H1 (cell line): ENCODE measurements around the gene NDUFS5. TPM values are rescaled to one million over a fixed set of nuclear protein-coding genes. Genes with fewer than 3 reads are reported as not detected.

Experiments used
- CTCF ChIA-PET: fragments of 300-600 bp; sonication (Branson Sonifier 250); formaldehyde crosslinking; loops from one replicate; lab custom pipeline; 2021; ENCODE audit not compliant: partially characterized antibody; lab: Charles Lee
- POLR2A ChIA-PET: fragments of 300-600 bp; sonication (Branson Sonifier 250); formaldehyde crosslinking; loops from one replicate; lab custom pipeline; 2021; ENCODE audit warnings: inconsistent platforms; ENCODE audit not compliant: partially characterized antibody; lab: Charles Lee
- DNase-seq, 2 experiments: peaks; one replicate each; pipeline versions ENCODE4 v3.0.0 to v3.0.0-alpha.2; 2010 to 2022; ENCODE audit warnings: low spot score in 2 of 2, low read depth in 1 of 2, mixed read lengths in 1 of 2
- FAIRE-seq: peaks from 2 replicates; lab custom pipeline; 2011; peaks lifted over from hg19 to GRCh38; lab: Jason Lieb, UNC
- H2AFZ ChIP-seq: 2 replicates; pipeline ENCODE4 v1.8.1; 2012; ENCODE audit warnings: low read length, inconsistent platforms
- H2AK5ac ChIP-seq: 2 replicates; pipeline ENCODE4 v1.6.1; 2013; ENCODE audit warnings: low read depth, low read length
- H2BK120ac ChIP-seq: replicated peaks from 2 replicates; pipeline ENCODE3; 2013; ENCODE audit warnings: low read depth, low read length, inconsistent platforms
- H2BK12ac ChIP-seq: 2 replicates; pipeline ENCODE4 v1.6.1; 2013; ENCODE audit warnings: low read depth, low read length
- H2BK15ac ChIP-seq: 2 replicates; pipeline ENCODE4 v1.6.1; 2013; ENCODE audit warnings: low read length
- H2BK20ac ChIP-seq: 2 replicates; pipeline ENCODE4 v1.6.1; 2013; ENCODE audit warnings: low read length
- H2BK5ac ChIP-seq: 2 replicates; pipeline ENCODE4 v1.6.1; 2013; ENCODE audit warnings: low read depth, low read length
- H3K14ac ChIP-seq: 2 replicates; pipeline ENCODE4 v1.6.1; 2013; ENCODE audit warnings: inconsistent platforms; ENCODE audit not compliant: insufficient read length
- H3K18ac ChIP-seq: 2 replicates; pipeline ENCODE4 v1.6.1; 2013; ENCODE audit warnings: low read length; ENCODE audit errors: extremely low read depth
- H3K23ac ChIP-seq: 2 replicates; pipeline ENCODE4 v1.6.1; 2013; ENCODE audit warnings: inconsistent platforms; ENCODE audit not compliant: insufficient read length
- H3K23me2 ChIP-seq: 2 replicates; pipeline ENCODE4 v1.6.1; 2013; ENCODE audit warnings: low read depth, low read length
- H3K27ac ChIP-seq: 2 replicates; pipeline ENCODE4 v1.6.1; 2011; ENCODE audit warnings: low read depth, low read length, inconsistent platforms
- H3K27me3 ChIP-seq, 4 experiments: replicated peaks in 1 of 4; 1 replicate in 1 of 4; 2 replicates in 3 of 4; pipeline versions ENCODE4 v1.6.1 to v1.8.1; 2011 to 2013; ENCODE audit warnings: low read length in 3 of 4, mild to moderate bottlenecking in 3 of 4, inconsistent platforms in 2 of 4, mixed read lengths in 2 of 4, moderate library complexity in 1 of 4; ENCODE audit not compliant: control insufficient read depth in 3 of 4, insufficient read depth in 3 of 4; ENCODE audit errors: extremely low read depth in 1 of 4
- H3K36me3 ChIP-seq, 4 experiments: 2 replicates each; pipeline versions ENCODE4 v1.6.1 to v1.8.1; 2011 to 2013; ENCODE audit warnings: mild to moderate bottlenecking in 4 of 4, low read length in 3 of 4, moderate library complexity in 2 of 4, control low read depth in 1 of 4, inconsistent platforms in 1 of 4; ENCODE audit not compliant: insufficient read depth in 4 of 4, control insufficient read depth in 2 of 4
- H3K4ac ChIP-seq: replicated peaks from 2 replicates; pipeline ENCODE3; 2013; ENCODE audit warnings: low read length, low read depth, mixed read lengths, inconsistent platforms; ENCODE audit not compliant: insufficient read length
- H3K4me1 ChIP-seq, 4 experiments: replicated peaks in 1 of 4; 1 replicate in 1 of 4; 2 replicates in 3 of 4; pipeline versions ENCODE4 v1.6.1 to v1.8.1; 2011 to 2013; ENCODE audit warnings: low read length in 3 of 4, inconsistent platforms in 2 of 4, mixed read lengths in 1 of 4; ENCODE audit not compliant: insufficient read depth in 4 of 4, control insufficient read depth in 3 of 4
- H3K4me2 ChIP-seq, 2 experiments: 2 replicates each; pipeline versions ENCODE4 v1.6.1 to v1.8.1; 2011 to 2013; ENCODE audit warnings: low read depth in 2 of 2, low read length in 2 of 2, control low read depth in 1 of 2, inconsistent platforms in 1 of 2, mild to moderate bottlenecking in 1 of 2; ENCODE audit not compliant: insufficient read depth in 1 of 2
- H3K4me3 ChIP-seq, 4 experiments: fragments of 200-600, 300-600 bp in 1 of 4; sonication (generic), shearing (Covaris generic), sonication (Bioruptor Twin) in 1 of 4; 2 replicates each; pipeline versions ENCODE4 v1.5.1 to v1.8.1; 2011 to 2016; ENCODE audit warnings: low read length in 4 of 4, low read depth in 3 of 4, control low read depth in 2 of 4, inconsistent platforms in 2 of 4, mild to moderate bottlenecking in 2 of 4, mixed read lengths in 1 of 4, moderate library complexity in 1 of 4; ENCODE audit not compliant: insufficient read depth in 2 of 4; ENCODE audit errors: extremely low read depth in 1 of 4
- H3K56ac ChIP-seq: replicated peaks from 2 replicates; pipeline ENCODE3; 2013; ENCODE audit warnings: low read depth, mild to moderate bottlenecking, mixed read lengths, low read length, inconsistent platforms; ENCODE audit not compliant: insufficient read length
- H3K79me1 ChIP-seq: 2 replicates; pipeline ENCODE4 v1.6.1; 2013; ENCODE audit warnings: low read depth, low read length, control low read depth
- H3K79me2 ChIP-seq, 2 experiments: 2 replicates each; pipeline versions ENCODE4 v1.6.1 to v1.8.1; 2012 to 2013; ENCODE audit warnings: low read length in 2 of 2, mild to moderate bottlenecking in 2 of 2, inconsistent platforms in 1 of 2; ENCODE audit not compliant: insufficient read depth in 2 of 2, control insufficient read depth in 1 of 2
- H3K9ac ChIP-seq, 4 experiments: replicated peaks in 1 of 4; 1 replicate in 1 of 4; 2 replicates in 3 of 4; pipeline versions ENCODE4 v1.6.1 to v1.8.1; 2011 to 2013; ENCODE audit warnings: low read depth in 3 of 4, low read length in 3 of 4, control low read depth in 2 of 4, mild to moderate bottlenecking in 2 of 4, moderate library complexity in 2 of 4, inconsistent platforms in 1 of 4; ENCODE audit errors: extremely low read depth in 1 of 4
- H3K9me3 ChIP-seq, 2 experiments: 2 replicates each; pipeline versions ENCODE4 v1.6.1 to v1.8.1; 2012 to 2013; ENCODE audit warnings: mild to moderate bottlenecking in 2 of 2, moderate library complexity in 2 of 2, control low read depth in 1 of 2, inconsistent platforms in 1 of 2, low read depth in 1 of 2, low read length in 1 of 2, mixed read lengths in 1 of 2; ENCODE audit not compliant: insufficient read depth in 2 of 2
- H4K20me1 ChIP-seq, 2 experiments: replicated peaks in 1 of 2; 2 replicates each; pipeline versions ENCODE3 to v1.8.1; 2011 to 2013; ENCODE audit warnings: inconsistent platforms in 2 of 2, low read length in 2 of 2, mild to moderate bottlenecking in 1 of 2; ENCODE audit not compliant: insufficient read depth in 2 of 2, control insufficient read depth in 1 of 2
- H4K5ac ChIP-seq: 2 replicates; pipeline ENCODE4 v1.6.1; 2013; ENCODE audit warnings: low read length, low read depth, mixed read lengths, inconsistent platforms; ENCODE audit not compliant: insufficient read length
- H4K8ac ChIP-seq: 2 replicates; pipeline ENCODE4 v1.8.0; 2013; ENCODE audit warnings: mild to moderate bottlenecking, moderate library complexity, low read length, inconsistent platforms; ENCODE audit not compliant: insufficient read depth; ENCODE audit errors: extremely low read depth
- H4K91ac ChIP-seq: replicated peaks from 2 replicates; pipeline ENCODE3; 2013; ENCODE audit warnings: low read length, mixed read lengths, inconsistent platforms; ENCODE audit not compliant: insufficient read length
- BACH1 ChIP-seq: IDR thresholded peaks from 2 replicates; pipeline ENCODE4 v1.6.1; 2012; ENCODE audit warnings: low read length, improper control_type of control experiment
- FOSL1 ChIP-seq: IDR thresholded peaks from 2 replicates; pipeline ENCODE4 v1.6.1; 2011; ENCODE audit warnings: mild to moderate bottlenecking, low read depth, low read length, moderate library complexity; ENCODE audit not compliant: insufficient read depth
- GABPA ChIP-seq: IDR thresholded peaks from 2 replicates; pipeline ENCODE4 v1.6.1; 2011; ENCODE audit warnings: mild to moderate bottlenecking, low read length, moderate library complexity, borderline replicate concordance; ENCODE audit not compliant: insufficient read depth
- HDAC6 ChIP-seq: IDR thresholded peaks from one replicate; pipeline ENCODE4 v1.7.1; 2012; ENCODE audit warnings: low read depth, mild to moderate bottlenecking, inconsistent platforms, low read length, moderate library complexity
- KDM5A ChIP-seq: fragments of 200-600 bp; IDR thresholded peaks from 2 replicates; pipeline ENCODE4 v1.7.1; 2012; ENCODE audit warnings: mild to moderate bottlenecking, low read length, inconsistent platforms, mixed read lengths
- SAP30 ChIP-seq: fragments of 300-600 bp; sonication (generic); IDR thresholded peaks from 2 replicates; pipeline ENCODE4 v1.7.1; 2012; ENCODE audit warnings: low read length, moderate library complexity, mild to moderate bottlenecking, inconsistent platforms; ENCODE audit not compliant: insufficient read depth, insufficient replicate concordance
- SP1 ChIP-seq: IDR thresholded peaks from 2 replicates; pipeline ENCODE4 v1.6.1; 2011; ENCODE audit warnings: low read depth, low read length
- SP2 ChIP-seq: IDR thresholded peaks from 2 replicates; pipeline ENCODE4 v1.6.1; 2012; ENCODE audit warnings: mild to moderate bottlenecking, low read length, inconsistent platforms
- SUZ12 ChIP-seq: fragments of 200-600 bp; sonication (generic); IDR thresholded peaks from 2 replicates; pipeline ENCODE4 v1.6.1; 2012; ENCODE audit warnings: mild to moderate bottlenecking, inconsistent platforms, low read length, moderate library complexity, mixed read lengths
- TCF12 ChIP-seq: IDR thresholded peaks from 2 replicates; pipeline ENCODE4 v1.6.1; 2011; ENCODE audit warnings: low read depth, mild to moderate bottlenecking, low read length
- WGBS, 2 experiments: shearing (Covaris generic) in 1 of 2; methylation state at CpG; one replicate each; pipeline versions ENCODE4 v1.1.6 to v1.1.7; 2013 to 2015; ENCODE audit warnings: low lambda C conversion rate in 2 of 2, mixed read lengths in 2 of 2, inconsistent platforms in 1 of 2, low coverage in 1 of 2, missing lambda C conversion rate in 1 of 2; ENCODE audit not compliant: insufficient replicate concordance in 2 of 2, insufficient coverage in 1 of 2, insufficient read length in 1 of 2; ENCODE audit errors: extremely low coverage in 1 of 2, missing lambda C conversion rate in 1 of 2; 5-methylcytosine and 5-hydroxymethylcytosine counted together
- polyA plus RNA-seq, 7 experiments: library from polyadenylated mRNA; depleted of rRNA in 3 of 7; stranded (reverse) in 5 of 7; unstranded in 2 of 7; fragments of >200 nt in 5 of 7; fragments of 200-250 nt in 2 of 7; gene quantifications; 1 replicate in 5 of 7; 2 replicates in 1 of 7; 4 replicates in 1 of 7; pipeline versions ENCODE4 v1.2.1 to v1.2.3, GENCODE V29; 2011 to 2013; ENCODE audit warnings: missing spikeins in 2 of 7, mixed read lengths in 2 of 7
- total RNA-seq: library from RNA; stranded (reverse); fragmentation: NEBNext Ultra II Directional; extraction: Animal tissue kit (Norgen Biotek cat#: 25700); gene quantifications from 2 replicates; pipeline ENCODE4 v1.2.1, GENCODE V29; 2021
- TF ChIP-seq, protein P1 (sequence below): IDR thresholded peaks from 2 replicates; pipeline ENCODE4 v1.6.1; 2012; ENCODE audit warnings: inconsistent platforms
- TF ChIP-seq, protein P2 (sequence below): IDR thresholded peaks from 2 replicates; pipeline ENCODE4 v1.6.1; 2011; ENCODE audit warnings: low read length, improper control_type of control experiment

Gene NDUFS5
- total and polyA plus RNA-seq, 2 of the 8 experiments (the other 6 are each of a cell fraction or from before 2014, with no cell fraction given), result 435 to 835 TPM

DNA sequence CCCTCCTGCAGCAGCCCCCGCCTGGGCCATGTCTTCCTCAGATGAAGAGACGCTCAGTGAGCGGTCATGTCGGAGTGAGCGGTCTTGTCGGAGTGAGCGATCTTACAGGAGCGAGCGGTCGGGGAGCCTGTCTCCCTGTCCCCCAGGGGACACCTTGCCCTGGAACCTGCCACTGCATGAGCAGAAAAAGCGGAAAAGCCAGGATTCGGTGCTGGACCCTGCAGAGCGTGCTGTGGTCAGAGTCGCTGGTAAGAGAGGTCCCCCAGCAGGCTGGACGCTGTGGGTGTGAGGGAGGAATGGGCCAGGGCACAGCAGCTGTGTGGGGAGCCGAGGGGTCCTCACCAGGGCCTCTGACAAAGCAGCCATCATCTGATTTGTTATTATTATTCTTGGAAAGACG lies 58.0 kb downstream of the NDUFS5 start:
- Histone ChIP-seq H2BK20ac (no peak overlapping the region), H3K9me3 (no peaks in the 10 kb centered on the region), H3K4me3 (no peak overlapping the region), H3K23me2 (peaks cover 8% of the 10 kb centered on the region; the same call in 1 of the 2 replicates), H3K4ac (no peak overlapping the region), H3K18ac (no peak overlapping the region), H3K14ac (no peak overlapping the region), H2AFZ (no peak overlapping the region), H3K9ac (no peak overlapping the region), H3K56ac (no peak overlapping the region), H4K8ac (no peak overlapping the region), H3K23ac (no peak overlapping the region), H3K79me1 (no peaks in the 10 kb centered on the region; the same call in none of the 2 replicates), H4K20me1 (no peaks in the 10 kb centered on the region), H4K91ac (no peak overlapping the region), H3K36me3 (no peaks in the 10 kb centered on the region; a peak in 1 of 8 replicates), H2BK120ac (no peak overlapping the region), H2BK12ac (no peak overlapping the region), H2AK5ac (no peak overlapping the region), H4K5ac (no peak overlapping the region), H3K27me3 (peaks cover 0 to 12% (median 8%) of the 10 kb centered on the region in 4 experiments; a peak in 6 of 7 replicates), H2BK15ac (no peak overlapping the region), H3K27ac (no peak overlapping the region), H2BK5ac (no peak overlapping the region), H3K4me1 (peaks cover 6 to 10% (median 6%) of the 10 kb centered on the region in 4 experiments), H3K4me2 (no peak overlapping the region), H3K79me2 (no peaks in the 10 kb centered on the region)
- 94% methylated on average over 17 of the region's 17 CpGs; no CpG with 5 or more reads in 1 of the 2 experiments for WGBS, 2 experiments
- FAIRE-seq (no peak), DNase-seq (no peak)
- TF ChIP-seq TCF12, result no peak
- TF ChIP-seq SUZ12, result no peak
- TF ChIP-seq SP2, result no peak
- TF ChIP-seq, protein P1, sequence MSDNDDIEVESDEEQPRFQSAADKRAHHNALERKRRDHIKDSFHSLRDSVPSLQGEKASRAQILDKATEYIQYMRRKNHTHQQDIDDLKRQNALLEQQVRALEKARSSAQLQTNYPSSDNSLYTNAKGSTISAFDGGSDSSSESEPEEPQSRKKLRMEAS, result no peak
- no peak for TF ChIP-seq HDAC6
- no peak for TF ChIP-seq FOSL1
- TF ChIP-seq SP1, result no peak
- no peak for TF ChIP-seq SAP30
- TF ChIP-seq KDM5A, result no peak
- TF ChIP-seq, protein P2, sequence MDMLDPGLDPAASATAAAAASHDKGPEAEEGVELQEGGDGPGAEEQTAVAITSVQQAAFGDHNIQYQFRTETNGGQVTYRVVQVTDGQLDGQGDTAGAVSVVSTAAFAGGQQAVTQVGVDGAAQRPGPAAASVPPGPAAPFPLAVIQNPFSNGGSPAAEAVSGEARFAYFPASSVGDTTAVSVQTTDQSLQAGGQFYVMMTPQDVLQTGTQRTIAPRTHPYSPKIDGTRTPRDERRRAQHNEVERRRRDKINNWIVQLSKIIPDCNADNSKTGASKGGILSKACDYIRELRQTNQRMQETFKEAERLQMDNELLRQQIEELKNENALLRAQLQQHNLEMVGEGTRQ, result no peak
- no peak for TF ChIP-seq GABPA
- TF ChIP-seq BACH1, result no peak
- CTCF ChIA-PET, result interaction anchor here (1.4 to 4.5 kb wide), 3 partner anchors 8 to 250 kb away, joined by 3 to 26 read pairs (median 5); partner anchors contain the start of gene MYCBP
- POLR2A ChIA-PET, result interaction anchor here (1.0 to 5.0 kb wide), 3 partner anchors 13 to 77 kb away, joined by 3 to 16 read pairs (median 4); partner anchors contain the start of gene NDUFS5
